ENCODE data around the gene PPP4R3A. TPM values are rescaled to one million over a fixed set of nuclear protein-coding genes. Genes with fewer than 3 reads are reported as not detected.
"Not testable (repeated sequence)": the region's sequence is repeated elsewhere in the genome, so short reads cannot be mapped to it uniquely, and the experiment has no call there.

PPP4R3A gene
- total RNA-seq, 1 donor from 2014 or later, result 142 TPM

GRCh38 chr14:91503000-91503504 lies 7.1 kb downstream of the PPP4R3A start:
- DNase-seq, result no peak

- no peak for DNase-seq
These were observed 7.9 kb downstream of the PPP4R3A start for GRCh38 chr14:91501951-91502930.

GRCh38 chr14:91501348-91501747 lies 8.8 kb downstream of the PPP4R3A start:
- no peak for DNase-seq

GRCh38 chr14:91496790-91497189 lies 13.3 kb downstream of the PPP4R3A start:
- DNase-seq, result no peak

- not testable (repeated sequence) for DNase-seq
These were observed 15.6 kb downstream of the PPP4R3A start for GRCh38 chr14:91494392-91495065.

- no peak for DNase-seq
These were observed 16.9 kb downstream of the PPP4R3A start for GRCh38 chr14:91493169-91493568.

- DNase-seq, result no peak
These were observed 25.4 kb downstream of the PPP4R3A start for GRCh38 chr14:91484744-91485143.

- no peak for DNase-seq
These were observed 25.9 kb downstream of the PPP4R3A start for GRCh38 chr14:91484186-91484585.

- no peak for DNase-seq
These were observed 27.7 kb downstream of the PPP4R3A start for GRCh38 chr14:91482263-91483013.

- DNase-seq, result no peak
These were observed 32.7 kb downstream of the PPP4R3A start for GRCh38 chr14:91477388-91477787.

GRCh38 chr14:91473046-91473445 lies 37.1 kb downstream of the PPP4R3A start:
- no peak for DNase-seq

- DNase-seq, result no peak
These were observed 39.9 kb downstream of the PPP4R3A start for GRCh38 chr14:91470216-91470615.

GRCh38 chr14:91466192-91466591 lies 43.9 kb downstream of the PPP4R3A start:
- DNase-seq, result no peak

- DNase-seq, result no peak
These were observed 45.4 kb downstream of the PPP4R3A start for GRCh38 chr14:91464615-91465205.

GRCh38 chr14:91458612-91459011 lies 51.5 kb downstream of the PPP4R3A start:
- no peak for DNase-seq

- no peak for DNase-seq
These were observed 53.8 kb downstream of the PPP4R3A start for GRCh38 chr14:91456283-91456682.

- no peak for DNase-seq
These were observed 55.5 kb downstream of the PPP4R3A start for GRCh38 chr14:91454580-91454979.

- DNase-seq, result no peak
These were observed 56.0 kb downstream of the PPP4R3A start for GRCh38 chr14:91454155-91454554.

GRCh38 chr14:91453744-91454143 lies 56.4 kb downstream of the PPP4R3A start:
- no peak for DNase-seq

GRCh38 chr14:91444335-91445020 lies 65.6 kb downstream of the PPP4R3A start:
- no peak for DNase-seq

GRCh38 chr14:91439345-91439744 lies 70.8 kb downstream of the PPP4R3A start:
- DNase-seq, result no peak
